ENCODE results near the gene ACAA2.
"Not testable (repeated sequence)": the region's sequence is repeated elsewhere in the genome, so short reads cannot be mapped to it uniquely, and the experiment has no call there.

Gene ACAA2

DNA sequence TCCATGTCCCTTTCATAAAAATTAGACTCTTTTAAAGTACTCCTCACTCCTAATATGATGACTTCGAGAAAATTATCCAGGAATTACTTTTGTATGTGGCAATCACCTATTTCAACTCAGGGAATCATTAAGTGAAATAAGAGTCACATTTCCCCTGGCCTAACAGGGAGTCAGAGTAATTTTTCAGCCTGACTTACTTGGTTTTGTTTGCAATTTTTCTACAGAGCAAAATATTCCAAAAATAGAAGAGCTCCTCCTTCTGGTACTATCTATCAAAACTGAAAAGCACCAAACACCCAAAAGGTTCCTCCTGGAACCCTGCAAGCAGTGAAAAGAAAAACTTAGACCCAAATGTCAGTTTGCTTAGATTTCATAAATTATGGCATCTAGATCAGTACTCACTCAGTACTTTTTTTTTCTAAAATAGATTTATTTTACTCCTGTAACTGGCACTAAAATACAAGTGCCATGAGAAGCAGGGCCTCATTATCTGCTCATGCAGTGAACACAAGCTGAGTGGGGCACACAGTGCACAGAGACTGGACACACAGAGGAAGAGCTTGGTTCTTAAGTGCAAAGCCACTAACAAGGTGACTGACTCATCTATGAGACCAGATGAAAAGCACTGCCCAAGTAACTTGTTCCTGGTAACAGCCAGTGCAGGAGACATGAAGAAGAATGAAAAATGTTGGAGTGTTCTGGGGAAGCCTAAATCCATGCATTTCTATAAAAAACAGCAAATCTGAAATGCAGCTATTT lies 28.7 kb downstream of the ACAA2 start:
- H3K4me3 ChIP-seq (ENCODE audit: low read depth, low read length), result no peak overlapping the region
- TF ChIP-seq CTCF (conservative IDR thresholded peaks at IDR 0.05; ENCODE audit: low read depth, low read length), result peak; percentile 54
- DNase-seq (ENCODE audit: low read depth), result peak; percentile 60

GRCh38 chr18:49783631-49784030 lies 29.7 kb downstream of the ACAA2 start:
- not testable (repeated sequence) for DNase-seq (ENCODE audit: low read depth)

DNA sequence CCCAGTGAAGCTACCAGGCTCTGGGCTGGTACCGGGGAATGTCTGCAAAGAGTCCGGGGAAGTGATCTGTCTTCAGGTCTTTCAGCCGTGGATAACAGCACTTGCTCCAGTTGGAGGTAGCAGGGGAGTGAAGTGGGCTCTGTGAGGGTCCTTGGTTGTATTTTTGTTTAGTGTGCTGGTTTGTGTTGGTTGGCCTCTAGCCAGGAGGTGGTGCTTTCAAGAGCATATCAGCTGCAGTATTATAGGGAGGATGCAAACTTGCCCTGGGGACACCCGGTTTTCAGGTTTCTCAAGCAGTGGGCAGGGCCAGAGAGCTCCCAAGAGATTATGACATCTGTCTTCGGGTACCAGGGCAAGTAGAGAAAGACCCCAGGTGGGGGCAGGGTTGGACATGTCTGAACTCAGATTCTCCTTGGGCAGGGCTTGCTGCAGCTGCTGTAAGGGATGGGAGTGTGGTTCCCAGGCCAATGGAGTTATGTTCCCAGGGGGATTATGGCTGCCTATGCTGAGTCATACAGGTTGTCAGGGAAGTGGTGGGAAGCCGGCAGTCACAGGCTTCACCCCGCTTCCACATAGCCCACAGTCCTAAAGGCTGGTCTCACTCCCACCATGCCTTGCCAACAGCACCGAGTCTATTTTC lies 34.4 kb downstream of the ACAA2 start:
- TF ChIP-seq CTCF (conservative IDR thresholded peaks at IDR 0.05; ENCODE audit: low read depth, low read length), result no peak
- no peak overlapping the region for H3K4me3 ChIP-seq (ENCODE audit: low read depth, low read length)
- DNase-seq (ENCODE audit: low read depth), result peak; percentile 59

More at GRCh38 chr18:49783631-49784030, 29.7 kb downstream of the ACAA2 start:
- H3K4me3 ChIP-seq (ENCODE audit: low read depth, low read length), result not testable (repeated sequence)

DNA sequence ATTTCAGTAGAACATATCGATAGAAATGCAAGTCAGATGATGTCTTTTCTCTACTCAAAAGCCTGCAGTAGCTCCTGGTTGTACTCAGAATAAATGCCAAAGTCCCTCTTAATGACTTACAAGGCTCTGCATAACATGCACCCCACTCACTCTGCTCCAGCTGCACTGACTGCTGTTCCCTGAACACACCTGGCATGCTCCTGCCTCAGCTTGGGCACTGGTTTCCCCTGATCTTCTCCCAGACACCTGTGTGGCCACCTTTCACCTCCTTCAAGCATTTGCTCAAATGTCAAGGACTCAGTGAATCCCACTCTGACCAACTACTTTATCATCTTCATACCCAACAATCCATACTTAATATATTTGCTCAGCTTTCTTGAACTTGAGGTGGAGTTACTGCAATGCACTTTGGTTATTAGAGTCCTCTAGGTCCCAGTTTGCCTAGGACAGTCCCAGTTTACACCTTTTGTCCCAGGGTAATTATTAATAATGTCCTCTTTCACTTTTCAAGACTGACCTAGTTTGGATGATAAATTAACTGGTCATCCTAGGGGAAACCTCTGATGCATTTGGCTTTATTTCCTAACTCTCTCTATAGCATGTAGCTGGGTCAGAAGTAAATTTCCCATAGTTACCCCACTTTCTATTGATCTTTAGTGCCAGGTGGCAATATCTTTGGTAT lies 44.1 kb downstream of the ACAA2 start:
- no peak overlapping the region for H3K4me3 ChIP-seq (ENCODE audit: low read depth, low read length)
- DNase-seq (ENCODE audit: low read depth), result no peak
- no peak for TF ChIP-seq CTCF (conservative IDR thresholded peaks at IDR 0.05; ENCODE audit: low read depth, low read length)

- TF ChIP-seq CTCF (conservative IDR thresholded peaks at IDR 0.05; ENCODE audit: low read depth, low read length), result peak; percentile 86
- DNase-seq (ENCODE audit: low read depth), result peak; percentile 84
- H3K4me3 ChIP-seq (ENCODE audit: low read depth, low read length), result no peak overlapping the region
Measured at GRCh38 chr18:49768051-49768391, 45.3 kb downstream of the ACAA2 start.

- no peak overlapping the region for H3K4me3 ChIP-seq (ENCODE audit: low read depth, low read length)
- no peak for TF ChIP-seq CTCF (conservative IDR thresholded peaks at IDR 0.05; ENCODE audit: low read depth, low read length)
- DNase-seq (ENCODE audit: low read depth), result no peak
Measured at GRCh38 chr18:49767111-49768050, 46.0 kb downstream of the ACAA2 start.

DNA sequence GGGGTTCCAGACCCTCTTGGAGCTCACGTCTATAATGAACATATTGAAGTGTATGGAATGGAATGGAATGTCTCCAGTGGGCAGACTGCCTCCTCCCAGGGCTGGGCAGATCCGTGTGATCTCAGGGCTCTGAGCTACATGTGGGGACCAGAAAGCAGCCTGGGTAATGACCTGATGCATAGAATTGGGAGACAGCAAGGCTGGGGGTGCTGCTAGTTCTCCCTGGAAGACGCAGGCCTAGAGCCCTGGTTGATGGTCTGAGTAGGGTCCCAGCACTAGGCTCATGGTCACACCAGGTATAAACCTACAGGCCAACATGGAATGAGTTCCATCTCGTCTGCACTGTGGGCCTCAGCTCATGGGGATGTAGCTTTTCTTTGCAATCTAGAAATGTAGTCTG lies 46.7 kb downstream of the ACAA2 start:
- H3K4me3 ChIP-seq (ENCODE audit: low read depth, low read length), result no peak overlapping the region
- no peak for DNase-seq (ENCODE audit: low read depth)
- TF ChIP-seq CTCF (conservative IDR thresholded peaks at IDR 0.05; ENCODE audit: low read depth, low read length), result no peak

All from choroid plexus epithelial cell (primary cell).